NCI-H2107 treated with DMSO at 0.1 percent for 48 hours (cell line): Measurements from ENCODE around the gene SBNO2.
"Not testable (repeated sequence)": the region's sequence is repeated elsewhere in the genome, so short reads cannot be mapped to it uniquely, and the experiment has no call there.

Experiments used
- DNase-seq: peaks from one replicate; lab custom pipeline; 2025; ENCODE audit not compliant: unreplicated experiment; lab: John Stamatoyannopoulos, UW

Gene SBNO2

GRCh38 chr19:1136621-1137317 is 37.3 kb downstream of the SBNO2 start:
- peak; percentile 33 for DNase-seq

GRCh38 chr19:1136201-1136600 is 37.9 kb downstream of the SBNO2 start:
- DNase-seq = peak; percentile 39

GRCh38 chr19:1135454-1135853 is 38.6 kb downstream of the SBNO2 start:
- DNase-seq = no peak

- no peak for DNase-seq
These were observed 39.6 kb downstream of the SBNO2 start for GRCh38 chr19:1134431-1134830.

GRCh38 chr19:1133471-1133929 is 40.6 kb downstream of the SBNO2 start:
- no peak for DNase-seq

GRCh38 chr19:1132552-1133383 is 41.3 kb downstream of the SBNO2 start:
- no peak for DNase-seq

GRCh38 chr19:1131718-1132551 is 42.1 kb downstream of the SBNO2 start:
- no peak for DNase-seq

GRCh38 chr19:1130771-1131717 is 43.0 kb downstream of the SBNO2 start:
- no peak for DNase-seq

- no peak for DNase-seq
These were observed 44.5 kb downstream of the SBNO2 start for GRCh38 chr19:1129535-1129934.

GRCh38 chr19:1129084-1129483 is 45.0 kb downstream of the SBNO2 start:
- DNase-seq = not testable (repeated sequence)

GRCh38 chr19:1128106-1128505 is 46.0 kb downstream of the SBNO2 start:
- no peak for DNase-seq

GRCh38 chr19:1126984-1127760 is 46.9 kb downstream of the SBNO2 start:
- DNase-seq = no peak

GRCh38 chr19:1125601-1126467 is 48.2 kb downstream of the SBNO2 start:
- DNase-seq = no peak

- DNase-seq = no peak
These were observed 50.0 kb downstream of the SBNO2 start for GRCh38 chr19:1123885-1124677.

- DNase-seq = no peak
These were observed 50.7 kb downstream of the SBNO2 start for GRCh38 chr19:1123381-1123780.

- DNase-seq = no peak
These were observed 51.1 kb downstream of the SBNO2 start for GRCh38 chr19:1122972-1123363.

- DNase-seq = no peak
These were observed 51.8 kb downstream of the SBNO2 start for GRCh38 chr19:1122021-1122971.
